ENCODE results near the gene CD2BP2. TPM values are rescaled to one million over a fixed set of nuclear protein-coding genes. Genes with fewer than 3 reads are reported as not detected.
A peak's percentile ranks its signal among the peaks of the same experiment; 100 is the strongest.

CD2BP2 gene
- 80.8 and 85.3 TPM in 2 replicates for polyA plus RNA-seq (2012; rRNA removed)
- 64.7 and 70.5 TPM in 2 replicates for polyA plus RNA-seq (2012; cell fraction: cytosol; rRNA removed)
- 202 and 222 TPM in 2 replicates for polyA plus RNA-seq (2012; cell fraction: nucleus; rRNA removed)

DNA sequence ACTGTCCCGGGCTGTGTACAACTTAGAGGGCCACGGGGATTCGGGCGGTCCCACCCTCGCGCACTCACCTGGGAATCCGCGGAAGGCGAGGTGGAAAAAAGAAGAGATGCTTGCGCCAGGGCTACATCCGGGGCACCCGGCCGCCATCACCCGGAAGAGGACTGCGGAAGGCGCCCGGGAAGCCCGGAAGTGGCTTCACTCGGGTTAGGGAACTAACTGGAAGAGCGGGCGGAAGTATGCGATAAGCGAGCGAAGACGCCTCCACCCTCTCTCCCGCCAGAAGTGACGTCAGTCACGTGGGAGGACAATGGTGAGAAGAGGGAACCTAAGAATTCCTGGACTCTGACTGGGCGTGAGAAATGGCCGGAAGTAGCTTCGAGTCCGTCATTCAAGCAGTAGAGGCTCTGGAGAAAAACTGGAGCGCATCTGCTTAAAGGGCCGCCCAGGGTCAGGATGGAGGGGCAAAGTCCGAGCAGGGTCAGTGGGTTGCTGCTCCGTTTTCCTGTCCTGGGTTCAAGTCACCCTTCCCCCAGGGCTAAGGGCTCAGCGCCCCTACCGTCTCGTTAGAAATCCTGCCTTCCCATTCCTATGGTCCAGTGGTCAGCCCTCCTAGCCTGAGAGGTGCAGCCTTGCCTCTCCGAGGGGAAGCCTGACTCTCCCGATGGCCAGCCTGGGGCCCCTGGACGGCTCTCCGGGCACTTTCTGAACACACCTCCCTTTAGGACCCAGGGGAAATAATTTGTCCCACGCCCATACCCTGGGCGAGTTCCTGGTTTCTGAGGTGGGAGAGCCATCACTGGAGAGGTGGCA, at the start of gene CD2BP2:
CD2BP2 (minus strand) TSS at position 165 of the 810 bp plus-strand sequence. CDS start 627 bp downstream, outside the sequence.
- no peaks in the 10 kb centered on the region for H3K9me2 ChIP-seq
- peak within 1 kb of the TSS; percentile 95 to 99 for H3K27ac ChIP-seq (ENCODE audit: low read depth in 2 of 2, low read length in 1 of 2)
- WGBS (ENCODE audit: low lambda C conversion rate) = under 1% methylated on average over 38 of the region's 45 CpGs
- H3K4me3 ChIP-seq (ENCODE audit: low read depth in 2 of 2, low read length in 1 of 2) = peak within 1 kb of the TSS; percentile 93 to 99
- no peaks in the 10 kb centered on the region for H3K9me3 ChIP-seq
- ChIA-PET CTCF (interaction anchor here (1.1 to 3.6 kb wide), 6 partner anchors 10 to 53 kb away, joined by 3 to 23 read pairs (median 4); partner anchors contain the start of genes TBC1D10B and ZNF771), POLR2A (interaction anchor here (1.0 to 1.6 kb wide), 8 partner anchors 9 to 52 kb away, joined by 3 to 19 read pairs (median 4); partner anchors contain the start of genes TBC1D10B, ZNF48 and ZNF771)
- H3K9ac ChIP-seq = peak within 1 kb of the TSS; percentile 96
- DNase-seq = peak; percentile 96
- peaks cover 22 to 64% of the 10 kb centered on the region in 2 experiments for H3K36me3 ChIP-seq (replicated peaks in 1 of 2; ENCODE audit: control insufficient read depth in 1 of 2, insufficient read depth in 2 of 2, low read length in 1 of 2)
- H3K27me3 ChIP-seq (ENCODE audit: insufficient read depth) = no peaks in the 10 kb centered on the region
- H4K20me1 ChIP-seq (ENCODE audit: insufficient read depth) = peaks cover 21% of the 10 kb centered on the region
- peaks cover 13% of the 10 kb centered on the region for H3F3A ChIP-seq (replicated peaks; ENCODE audit: insufficient read depth)
- peaks cover 36% of the 10 kb centered on the region for H3K79me2 ChIP-seq (ENCODE audit: insufficient read depth)
- H2AFZ ChIP-seq (ENCODE audit: low read depth) = peak within 1 kb of the TSS; percentile 60
- peak within 1 kb of the TSS; percentile 96 for H3K4me2 ChIP-seq
- peaks cover 34 to 39% of the 10 kb centered on the region in 2 experiments for H3K4me1 ChIP-seq (ENCODE audit: control insufficient read depth in 1 of 2, insufficient read depth in 2 of 2, low read depth in 1 of 2, low read length in 1 of 2)
- TF ChIP-seq SIN3A (IDR thresholded peaks at IDR 0.05; ENCODE audit: borderline replicate concordance, low read depth, low read length) (no peak), FOXJ3 (CRISPR knock-in tag; IDR thresholded peaks at IDR 0.05) (0 out of 2 replicates have a peak, but pooled peaks have one; percentile 51), RAD21 (IDR thresholded peaks at IDR 0.05; ENCODE audit: low read length) (no peak; the same call in 1 of the 2 replicates), TAF1 (IDR thresholded peaks at IDR 0.05; ENCODE audit: borderline replicate concordance, low read depth, low read length) (peak; percentile 82), EP300 (IDR thresholded peaks at IDR 0.05; ENCODE audit: borderline replicate concordance in 1 of 2, low read depth in 1 of 2, low read length in 1 of 2) (0 out of 4 replicates have a peak, but pooled peaks of 1 of the 2 experiments have one; percentile 4), GATA2 (CRISPR knock-in tag; IDR thresholded peaks at IDR 0.05) (no peak), GABPA (IDR thresholded peaks at IDR 0.05; ENCODE audit: low read depth) (peak; percentile 98), NRF1 (IDR thresholded peaks at IDR 0.05; ENCODE audit: low read depth, low read length) (no peak), RXRA (IDR thresholded peaks at IDR 0.05; ENCODE audit: borderline replicate concordance, low read depth) (no peak), TEAD4 (IDR thresholded peaks at IDR 0.05; ENCODE audit: borderline replicate concordance, insufficient read depth) (0 out of 2 replicates have a peak, but pooled peaks have one; percentile 20), JUND (IDR thresholded peaks at IDR 0.05) (peak; percentile 47), TCF12 (IDR thresholded peaks at IDR 0.05) (no peak; the same call in 1 of the 2 replicates), ELF1 (IDR thresholded peaks at IDR 0.05) (peak; percentile 100), POLR2AphosphoS5 (IDR thresholded peaks at IDR 0.05; ENCODE audit: low read depth, low read length) (peak; percentile 70), FOXM1 (IDR thresholded peaks at IDR 0.05; ENCODE audit: low read depth) (no peak), SMC3 (IDR thresholded peaks at IDR 0.05; ENCODE audit: low read depth, low read length) (no peak), YY1 (IDR thresholded peaks at IDR 0.05; ENCODE audit: low read depth) (peak; percentile 85; the same call in 1 of the 2 replicates)
- TF ChIP-seq, protein P1, sequence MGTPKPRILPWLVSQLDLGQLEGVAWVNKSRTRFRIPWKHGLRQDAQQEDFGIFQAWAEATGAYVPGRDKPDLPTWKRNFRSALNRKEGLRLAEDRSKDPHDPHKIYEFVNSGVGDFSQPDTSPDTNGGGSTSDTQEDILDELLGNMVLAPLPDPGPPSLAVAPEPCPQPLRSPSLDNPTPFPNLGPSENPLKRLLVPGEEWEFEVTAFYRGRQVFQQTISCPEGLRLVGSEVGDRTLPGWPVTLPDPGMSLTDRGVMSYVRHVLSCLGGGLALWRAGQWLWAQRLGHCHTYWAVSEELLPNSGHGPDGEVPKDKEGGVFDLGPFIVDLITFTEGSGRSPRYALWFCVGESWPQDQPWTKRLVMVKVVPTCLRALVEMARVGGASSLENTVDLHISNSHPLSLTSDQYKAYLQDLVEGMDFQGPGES (IDR thresholded peaks at IDR 0.05; ENCODE audit: low read depth, low read length) = no peak
- TF ChIP-seq, protein P2, sequence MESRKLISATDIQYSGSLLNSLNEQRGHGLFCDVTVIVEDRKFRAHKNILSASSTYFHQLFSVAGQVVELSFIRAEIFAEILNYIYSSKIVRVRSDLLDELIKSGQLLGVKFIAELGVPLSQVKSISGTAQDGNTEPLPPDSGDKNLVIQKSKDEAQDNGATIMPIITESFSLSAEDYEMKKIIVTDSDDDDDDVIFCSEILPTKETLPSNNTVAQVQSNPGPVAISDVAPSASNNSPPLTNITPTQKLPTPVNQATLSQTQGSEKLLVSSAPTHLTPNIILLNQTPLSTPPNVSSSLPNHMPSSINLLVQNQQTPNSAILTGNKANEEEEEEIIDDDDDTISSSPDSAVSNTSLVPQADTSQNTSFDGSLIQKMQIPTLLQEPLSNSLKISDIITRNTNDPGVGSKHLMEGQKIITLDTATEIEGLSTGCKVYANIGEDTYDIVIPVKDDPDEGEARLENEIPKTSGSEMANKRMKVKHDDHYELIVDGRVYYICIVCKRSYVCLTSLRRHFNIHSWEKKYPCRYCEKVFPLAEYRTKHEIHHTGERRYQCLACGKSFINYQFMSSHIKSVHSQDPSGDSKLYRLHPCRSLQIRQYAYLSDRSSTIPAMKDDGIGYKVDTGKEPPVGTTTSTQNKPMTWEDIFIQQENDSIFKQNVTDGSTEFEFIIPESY (IDR thresholded peaks at IDR 0.05; ENCODE audit: borderline replicate concordance, low read depth) = 0 out of 2 replicates have a peak, but pooled peaks have one; percentile 46
- TF ChIP-seq, protein P3, sequence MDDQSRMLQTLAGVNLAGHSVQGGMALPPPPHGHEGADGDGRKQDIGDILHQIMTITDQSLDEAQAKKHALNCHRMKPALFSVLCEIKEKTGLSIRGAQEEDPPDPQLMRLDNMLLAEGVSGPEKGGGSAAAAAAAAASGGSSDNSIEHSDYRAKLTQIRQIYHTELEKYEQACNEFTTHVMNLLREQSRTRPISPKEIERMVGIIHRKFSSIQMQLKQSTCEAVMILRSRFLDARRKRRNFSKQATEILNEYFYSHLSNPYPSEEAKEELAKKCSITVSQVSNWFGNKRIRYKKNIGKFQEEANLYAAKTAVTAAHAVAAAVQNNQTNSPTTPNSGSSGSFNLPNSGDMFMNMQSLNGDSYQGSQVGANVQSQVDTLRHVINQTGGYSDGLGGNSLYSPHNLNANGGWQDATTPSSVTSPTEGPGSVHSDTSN (IDR thresholded peaks at IDR 0.05) = peak; percentile 51; the same call in 1 of the 2 replicates
- TF ChIP-seq, protein P4, sequence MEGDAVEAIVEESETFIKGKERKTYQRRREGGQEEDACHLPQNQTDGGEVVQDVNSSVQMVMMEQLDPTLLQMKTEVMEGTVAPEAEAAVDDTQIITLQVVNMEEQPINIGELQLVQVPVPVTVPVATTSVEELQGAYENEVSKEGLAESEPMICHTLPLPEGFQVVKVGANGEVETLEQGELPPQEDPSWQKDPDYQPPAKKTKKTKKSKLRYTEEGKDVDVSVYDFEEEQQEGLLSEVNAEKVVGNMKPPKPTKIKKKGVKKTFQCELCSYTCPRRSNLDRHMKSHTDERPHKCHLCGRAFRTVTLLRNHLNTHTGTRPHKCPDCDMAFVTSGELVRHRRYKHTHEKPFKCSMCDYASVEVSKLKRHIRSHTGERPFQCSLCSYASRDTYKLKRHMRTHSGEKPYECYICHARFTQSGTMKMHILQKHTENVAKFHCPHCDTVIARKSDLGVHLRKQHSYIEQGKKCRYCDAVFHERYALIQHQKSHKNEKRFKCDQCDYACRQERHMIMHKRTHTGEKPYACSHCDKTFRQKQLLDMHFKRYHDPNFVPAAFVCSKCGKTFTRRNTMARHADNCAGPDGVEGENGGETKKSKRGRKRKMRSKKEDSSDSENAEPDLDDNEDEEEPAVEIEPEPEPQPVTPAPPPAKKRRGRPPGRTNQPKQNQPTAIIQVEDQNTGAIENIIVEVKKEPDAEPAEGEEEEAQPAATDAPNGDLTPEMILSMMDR (IDR thresholded peaks at IDR 0.05) = no peak
- TF ChIP-seq, protein P5, sequence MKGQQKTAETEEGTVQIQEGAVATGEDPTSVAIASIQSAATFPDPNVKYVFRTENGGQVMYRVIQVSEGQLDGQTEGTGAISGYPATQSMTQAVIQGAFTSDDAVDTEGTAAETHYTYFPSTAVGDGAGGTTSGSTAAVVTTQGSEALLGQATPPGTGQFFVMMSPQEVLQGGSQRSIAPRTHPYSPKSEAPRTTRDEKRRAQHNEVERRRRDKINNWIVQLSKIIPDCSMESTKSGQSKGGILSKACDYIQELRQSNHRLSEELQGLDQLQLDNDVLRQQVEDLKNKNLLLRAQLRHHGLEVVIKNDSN (IDR thresholded peaks at IDR 0.05; ENCODE audit: borderline replicate concordance, low read depth) = peak; percentile 92

All from SK-N-SH (cell line).